GM12891 (cell line): ENCODE results near the gene NCKAP5L.

Source experiments
- POLR2A ChIP-seq: IDR thresholded peaks from 2 replicates; pipeline ENCODE4 v1.6.1; 2011; ENCODE audit warnings: low read depth, low read length, control low read depth
- POLR2AphosphoS5 ChIP-seq: IDR thresholded peaks from 2 replicates; pipeline ENCODE4 v1.6.1; 2011; ENCODE audit warnings: low read depth, low read length, control low read depth
- SPI1 ChIP-seq: IDR thresholded peaks from 2 replicates; pipeline ENCODE4 v1.6.1; 2011; ENCODE audit warnings: low read depth, low read length, control low read depth

GRCh38 chr12:49804821-49805220, 23.4 kb downstream of the NCKAP5L start:
- TF ChIP-seq POLR2A (no peak), POLR2AphosphoS5 (no peak), SPI1 (no peak)
